SK-N-SH (cell line): ENCODE results near the gene ELP1.

ENCODE experiments used
- CHD2 ChIP-seq: fragments of 150-350 bp; IDR thresholded peaks from 2 replicates; pipeline ENCODE4 v1.6.1; 2018; ENCODE audit warnings: low read length; ENCODE audit not compliant: partially characterized antibody
- CTCF ChIP-seq: fragments of 200-600 bp; sonication (generic); IDR thresholded peaks from 2 replicates; pipeline ENCODE4 v1.6.1; 2017; ENCODE audit warnings: antibody characterized with exemption, mild to moderate bottlenecking, moderate library complexity
- EZH2phosphoT487 ChIP-seq: fragments of 200-600 bp; sonication (generic); IDR thresholded peaks from 2 replicates; pipeline ENCODE4 v1.6.1; 2017; ENCODE audit warnings: low read depth, mixed run types, mild to moderate bottlenecking, antibody characterized with exemption, moderate library complexity, borderline replicate concordance
- FOXM1 ChIP-seq: IDR thresholded peaks from 2 replicates; pipeline ENCODE4 v1.4.0; 2012; ENCODE audit warnings: low read depth, mild to moderate bottlenecking
- GABPA ChIP-seq: IDR thresholded peaks from 2 replicates; pipeline ENCODE4 v1.4.0; 2012; ENCODE audit warnings: low read depth, mild to moderate bottlenecking
- MXI1 ChIP-seq: IDR thresholded peaks from 2 replicates; pipeline ENCODE4 v1.6.1; 2012; ENCODE audit warnings: mild to moderate bottlenecking, low read depth, low read length, improper control_type of control experiment
- RCOR1 ChIP-seq: fragments of 150-350 bp; IDR thresholded peaks from 2 replicates; pipeline ENCODE4 v1.6.1; 2017; ENCODE audit warnings: antibody characterized with exemption, low read length
- REST ChIP-seq: IDR thresholded peaks from 2 replicates; pipeline ENCODE4 v1.6.1; 2012; ENCODE audit warnings: mild to moderate bottlenecking, low read depth, low read length, moderate library complexity
- RFX5 ChIP-seq: IDR thresholded peaks from 2 replicates; pipeline ENCODE4 v1.6.1; 2012; ENCODE audit warnings: mild to moderate bottlenecking, improper control_type of control experiment, low read length
- SMC3 ChIP-seq: IDR thresholded peaks from 2 replicates; pipeline ENCODE4 v1.6.1; 2012; ENCODE audit warnings: low read depth, low read length, improper control_type of control experiment
- YY1 ChIP-seq: IDR thresholded peaks from 2 replicates; pipeline ENCODE4 v1.4.0; 2012; ENCODE audit warnings: low read depth, mild to moderate bottlenecking
- TF ChIP-seq, protein P1 (sequence below): IDR thresholded peaks from 2 replicates; pipeline ENCODE4; 2012
- TF ChIP-seq, protein P2 (sequence below): IDR thresholded peaks from 2 replicates; pipeline ENCODE4 v1.4.0; 2012; ENCODE audit warnings: low read depth

DNA sequence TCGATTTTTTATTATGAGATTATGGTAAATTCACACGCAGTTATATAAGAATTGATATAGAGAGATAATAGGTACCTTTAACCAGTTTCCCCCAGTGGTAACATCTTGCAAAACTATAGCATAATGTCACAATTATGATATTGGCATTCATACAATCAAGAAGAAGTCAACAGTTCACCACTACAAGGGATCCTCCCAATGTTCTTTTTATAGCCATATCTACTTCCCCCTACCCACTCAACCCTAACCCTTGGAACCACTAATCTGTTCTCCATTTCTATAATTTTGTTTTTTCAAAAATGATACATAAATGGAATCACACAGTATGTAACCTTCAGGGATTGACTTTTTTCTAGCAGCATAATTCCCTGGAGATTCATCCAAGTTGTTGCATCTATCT is 88.0 kb downstream of the ELP1 start:
- TF ChIP-seq MXI1 (no peak), CHD2 (no peak), RCOR1 (no peak), SMC3 (no peak), CTCF (no peak), RFX5 (no peak), REST (no peak), YY1 (no peak), FOXM1 (no peak), GABPA (no peak), EZH2phosphoT487 (no peak)
- TF ChIP-seq, protein P1, sequence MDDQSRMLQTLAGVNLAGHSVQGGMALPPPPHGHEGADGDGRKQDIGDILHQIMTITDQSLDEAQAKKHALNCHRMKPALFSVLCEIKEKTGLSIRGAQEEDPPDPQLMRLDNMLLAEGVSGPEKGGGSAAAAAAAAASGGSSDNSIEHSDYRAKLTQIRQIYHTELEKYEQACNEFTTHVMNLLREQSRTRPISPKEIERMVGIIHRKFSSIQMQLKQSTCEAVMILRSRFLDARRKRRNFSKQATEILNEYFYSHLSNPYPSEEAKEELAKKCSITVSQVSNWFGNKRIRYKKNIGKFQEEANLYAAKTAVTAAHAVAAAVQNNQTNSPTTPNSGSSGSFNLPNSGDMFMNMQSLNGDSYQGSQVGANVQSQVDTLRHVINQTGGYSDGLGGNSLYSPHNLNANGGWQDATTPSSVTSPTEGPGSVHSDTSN = no peak
- TF ChIP-seq, protein P2, sequence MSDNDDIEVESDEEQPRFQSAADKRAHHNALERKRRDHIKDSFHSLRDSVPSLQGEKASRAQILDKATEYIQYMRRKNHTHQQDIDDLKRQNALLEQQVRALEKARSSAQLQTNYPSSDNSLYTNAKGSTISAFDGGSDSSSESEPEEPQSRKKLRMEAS = no peak
